SIG-M5 (cell line): ENCODE data around the gene SCYGR7.

ENCODE experiments used
- DNase-seq: peaks from one replicate; lab custom pipeline; 2025; lab: John Stamatoyannopoulos, UW

SCYGR7 gene

DNA sequence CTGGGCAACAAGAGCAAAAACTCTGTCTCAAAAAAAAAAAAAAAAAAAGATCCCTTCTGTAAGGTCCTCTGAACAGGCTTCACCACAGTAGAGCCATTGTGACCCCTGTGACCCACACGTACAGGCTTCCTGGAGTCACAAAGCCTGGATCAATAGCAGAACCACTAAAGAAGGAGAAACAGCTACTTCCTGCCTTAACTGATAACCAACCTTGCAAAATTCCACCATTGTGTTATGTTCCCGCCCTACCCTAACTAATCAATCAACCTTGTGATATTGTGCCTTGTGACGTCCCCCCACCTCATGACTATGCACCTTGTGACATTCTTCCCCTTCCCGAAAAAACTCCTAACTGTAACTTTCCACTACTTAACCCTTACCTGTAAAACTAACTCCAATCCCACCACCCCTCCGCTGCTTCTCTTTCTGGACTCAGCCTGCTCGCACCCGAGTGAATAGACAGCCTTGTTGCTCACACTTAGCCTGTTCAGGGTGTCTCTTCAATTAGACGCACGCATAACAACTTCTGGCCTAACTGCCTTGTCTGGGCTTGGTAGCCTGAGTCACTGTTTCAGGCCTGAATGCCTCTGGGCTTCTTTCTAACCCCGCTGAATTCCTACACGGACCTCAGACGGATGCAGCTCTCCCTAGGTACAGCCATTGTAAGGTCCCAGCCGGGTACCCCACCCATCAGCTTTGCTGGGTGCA lies 31.4 kb downstream of the SCYGR7 start:
- DNase-seq: no peak

DNA sequence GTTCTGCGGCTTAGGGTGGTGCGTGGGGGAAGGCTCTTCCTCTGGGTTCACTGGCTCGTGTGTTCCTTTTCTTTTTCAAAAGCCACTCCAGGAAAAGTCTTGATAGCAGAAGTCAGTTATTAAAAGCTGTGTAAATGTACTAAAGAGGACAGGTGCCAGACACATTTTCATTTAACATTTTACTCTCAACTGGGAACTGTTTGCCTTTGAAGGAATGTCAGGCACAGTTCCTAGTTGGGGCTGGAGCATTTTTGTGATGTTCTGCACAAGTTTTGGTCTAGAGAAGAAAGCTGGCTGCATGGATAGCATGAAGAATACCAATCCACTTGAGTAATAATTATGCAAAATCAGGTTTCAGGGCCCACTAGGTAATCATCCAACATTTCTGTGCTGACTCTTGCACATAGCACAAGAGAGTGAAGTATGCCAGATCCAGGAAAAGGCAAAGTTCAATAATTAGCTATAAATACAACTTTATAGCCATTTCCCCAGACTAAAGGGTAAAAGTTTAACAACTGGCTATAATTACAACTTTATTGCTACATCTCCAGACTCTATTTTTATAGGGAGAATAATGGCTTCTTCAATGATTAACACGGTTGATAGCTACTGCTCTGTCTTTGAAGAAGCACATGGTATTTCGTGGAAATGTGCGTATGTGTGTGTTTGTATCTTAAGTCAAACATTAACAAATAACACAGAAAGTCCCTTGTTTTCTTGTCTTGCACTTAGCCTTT lies 33.8 kb downstream of the SCYGR7 start:
- DNase-seq: no peak

DNA sequence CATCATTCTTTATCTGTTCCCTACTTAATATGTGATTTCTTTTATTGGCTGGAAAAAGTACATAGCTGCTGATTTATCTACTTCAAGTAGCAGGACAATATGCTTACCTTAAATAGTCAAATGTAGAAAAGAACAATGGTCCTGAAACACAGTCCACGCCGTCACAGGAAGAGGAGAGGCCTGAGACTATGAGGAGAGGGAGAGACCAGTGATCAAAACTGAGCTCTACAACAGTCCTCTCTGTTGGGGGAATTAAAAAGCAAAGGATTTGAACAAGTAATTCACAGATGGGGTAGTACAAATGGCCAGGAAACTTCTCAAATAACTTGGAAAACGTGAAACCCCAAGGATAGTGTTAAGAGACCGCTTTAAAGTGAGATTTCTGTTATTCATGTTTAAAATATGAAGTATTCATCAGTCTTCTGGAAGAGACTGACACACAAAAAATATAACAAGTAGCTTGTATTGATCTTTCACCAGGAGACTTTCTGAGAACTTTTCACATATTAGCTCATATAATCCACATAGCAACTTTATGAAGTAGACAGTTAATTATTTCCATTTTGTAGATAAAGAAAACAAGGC lies 37.7 kb downstream of the SCYGR7 start:
- no peak for DNase-seq

DNA sequence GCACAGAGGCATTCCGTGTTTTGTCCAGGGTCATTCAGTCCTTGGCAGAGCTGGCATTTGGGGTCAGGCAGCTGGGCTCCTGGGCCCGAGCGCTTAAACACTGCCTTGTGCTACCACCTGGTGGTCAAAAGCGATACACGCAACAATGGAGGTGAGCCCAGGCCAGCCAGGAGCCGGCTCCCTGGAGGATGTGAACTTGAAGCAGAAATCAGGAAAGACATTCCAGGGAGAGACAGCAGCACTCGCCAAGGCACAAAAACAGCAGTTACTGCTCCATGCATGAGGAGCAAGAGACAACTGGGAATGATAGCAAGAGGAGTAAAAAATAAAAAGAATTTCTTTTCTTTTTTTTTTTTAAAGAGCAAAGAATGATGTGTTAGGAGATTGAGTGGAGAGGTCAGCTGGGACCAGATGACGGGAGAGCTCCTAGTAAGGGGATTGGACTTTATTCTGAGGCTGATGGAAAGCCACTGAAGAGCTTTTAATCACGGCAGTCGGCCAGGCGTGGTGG lies 38.3 kb downstream of the SCYGR7 start:
- DNase-seq: no peak

DNA sequence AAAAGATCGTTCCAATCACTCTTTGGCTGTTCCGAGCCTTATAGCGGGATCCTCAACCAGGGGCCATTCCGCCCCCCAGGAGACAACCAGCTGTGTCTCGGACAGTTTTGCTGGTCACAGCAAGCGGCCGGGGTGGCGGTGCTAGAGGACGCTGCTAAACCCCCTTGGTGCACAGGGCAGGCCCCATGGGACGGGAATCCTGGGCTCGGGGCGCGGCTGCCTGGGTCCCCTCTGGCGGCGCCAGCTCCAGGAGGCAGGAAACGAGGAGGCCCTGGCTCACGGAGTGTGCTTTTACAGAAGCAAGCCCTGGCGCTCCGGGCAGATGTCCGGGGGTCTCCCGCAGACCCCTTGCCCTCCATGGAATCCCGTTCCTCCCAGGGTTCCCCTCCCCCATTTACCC lies 39.7 kb downstream of the SCYGR7 start:
- no peak for DNase-seq

DNA sequence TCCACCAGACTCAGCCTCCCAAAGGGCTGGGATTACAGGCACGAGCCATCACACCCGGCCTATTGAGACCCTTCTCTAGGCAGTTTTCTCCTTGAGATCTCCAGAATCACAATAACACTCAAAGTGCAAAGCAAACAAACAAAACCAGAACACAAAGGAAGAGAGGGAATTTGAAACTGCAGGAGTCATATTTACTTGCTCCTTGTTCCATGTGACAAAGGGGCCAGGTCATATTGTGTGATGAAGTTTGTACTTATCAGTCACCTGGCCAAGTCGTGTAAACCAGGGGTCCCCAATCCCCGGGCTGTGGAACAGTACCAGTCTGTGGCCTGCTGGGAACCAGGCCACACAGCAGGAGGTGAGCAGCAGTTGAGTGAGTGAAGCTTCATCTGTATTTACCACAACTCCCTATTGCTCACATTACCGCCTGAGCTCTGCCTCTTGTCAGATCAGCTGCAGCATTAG lies 44.1 kb downstream of the SCYGR7 start:
- no peak for DNase-seq

DNA sequence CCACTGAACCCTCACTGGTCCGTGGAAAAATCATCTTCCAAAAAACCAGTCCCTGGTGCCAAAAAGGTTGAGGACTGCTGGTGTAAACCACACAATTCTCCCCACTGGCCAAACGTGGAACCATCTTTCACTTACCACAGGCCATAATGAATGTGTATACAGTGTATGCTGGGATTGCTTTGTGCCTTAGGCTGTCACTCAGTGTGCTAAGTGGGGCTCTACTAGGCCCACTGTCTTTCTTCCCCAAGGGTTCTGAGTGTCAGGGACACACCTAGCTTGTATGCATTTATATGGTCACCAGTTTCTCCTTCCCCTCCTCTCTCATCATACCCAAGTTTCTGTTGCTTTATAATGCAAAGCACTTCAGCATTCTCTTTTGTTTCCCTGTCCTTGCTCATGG lies 44.8 kb downstream of the SCYGR7 start:
- no peak for DNase-seq

DNA sequence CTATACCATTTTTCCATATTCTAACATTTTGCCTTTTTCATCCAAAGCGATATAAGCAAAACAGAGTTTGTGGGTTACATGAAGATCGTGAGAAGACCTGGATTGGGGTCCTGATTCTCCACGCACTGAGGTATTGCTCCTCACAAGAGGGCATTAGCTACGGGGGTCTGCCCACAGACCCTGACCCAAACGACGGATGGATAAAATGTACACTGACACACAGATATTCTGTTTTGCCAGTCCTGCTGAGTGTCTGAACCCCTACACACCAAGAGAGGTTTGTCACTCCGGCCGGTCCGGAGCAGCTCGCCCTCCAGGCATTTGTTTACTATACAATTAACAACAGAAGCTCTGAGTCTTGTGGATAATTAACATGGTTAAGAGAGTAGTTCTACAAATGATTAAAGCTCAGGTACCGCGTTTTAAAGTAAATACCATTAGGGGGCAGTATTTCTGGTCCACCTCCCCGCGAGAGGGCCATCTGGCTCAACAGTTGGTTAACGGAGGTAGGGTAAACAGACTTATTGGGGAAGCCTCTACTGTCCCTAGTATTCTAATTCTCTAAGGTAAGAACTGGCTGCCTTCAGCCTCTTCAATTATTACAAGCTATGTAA lies 46.0 kb downstream of the SCYGR7 start:
- DNase-seq: no peak

DNA sequence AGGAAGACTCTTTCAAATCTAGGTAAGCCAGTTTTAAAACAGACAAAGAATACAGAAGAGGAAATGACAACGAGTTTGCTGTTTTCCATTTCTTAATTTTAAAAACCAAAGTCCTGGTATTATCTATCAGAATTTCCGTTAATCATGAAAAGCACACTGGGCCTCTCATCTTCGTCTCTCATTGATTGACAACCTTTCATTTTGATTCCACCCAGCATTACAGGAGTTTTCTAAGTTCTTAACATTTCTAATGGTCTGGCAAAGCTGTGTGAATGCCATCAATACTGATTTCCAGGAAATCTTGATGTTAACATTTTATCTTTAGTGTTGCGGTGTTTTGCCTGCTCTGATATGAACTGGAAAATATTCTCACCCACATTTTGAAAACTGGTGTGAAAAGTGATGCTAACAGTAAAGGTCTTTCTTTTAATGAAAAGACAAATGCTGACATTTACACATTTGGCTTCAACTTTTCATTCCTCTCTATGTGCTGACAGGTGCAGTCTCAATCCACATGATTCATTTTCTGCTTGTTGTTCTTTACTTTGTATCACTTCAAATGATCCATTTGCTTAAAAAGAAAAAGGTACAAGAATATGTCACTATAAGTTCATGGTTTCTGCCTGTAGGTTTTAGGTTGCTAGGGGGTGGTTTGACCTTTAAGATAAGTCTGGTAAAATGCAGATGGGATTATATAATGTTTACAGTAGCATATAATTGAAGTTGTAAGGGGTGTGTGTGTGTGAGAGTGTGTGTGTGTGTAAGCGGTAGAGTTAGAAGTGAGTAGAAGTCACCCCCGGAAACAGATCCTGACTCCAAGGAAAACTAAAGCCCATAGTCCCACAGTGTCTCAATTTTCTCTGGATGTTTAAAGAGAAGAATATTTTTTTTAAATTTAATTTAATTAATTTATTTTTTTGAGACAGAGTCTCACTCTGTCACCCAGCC lies 47.0 kb downstream of the SCYGR7 start:
- no peak for DNase-seq
